SK-N-SH (cell line): ENCODE data around the gene GPR152. TPM values are rescaled to one million over a fixed set of nuclear protein-coding genes. Genes with fewer than 3 reads are reported as not detected.

Source experiments
- CTCF ChIA-PET: fragments of 300-600, 350-600 bp; formaldehyde crosslinking; extraction: SDS; loops from one replicate; lab custom pipeline; 2021; lab: Yijun Ruan, JAX
- POLR2A ChIA-PET: fragments of 350-600 bp; sonication (Branson Sonifier 250); formaldehyde crosslinking; extraction: SDS; loops from one replicate; lab custom pipeline; 2020; ENCODE audit warnings: antibody characterized with exemption, inconsistent platforms; lab: Yijun Ruan, JAX
- DNase-seq: peaks from one replicate; pipeline ENCODE4 v3.0.0; 2012
- H2AFZ ChIP-seq: fragments of 200-600 bp; sonication (generic); 2 replicates; pipeline ENCODE4 v1.8.1; 2016; ENCODE audit warnings: antibody characterized with exemption, mild to moderate bottlenecking, low read depth
- H3F3A ChIP-seq: fragments of 200-600 bp; sonication (generic); replicated peaks from 2 replicates; pipeline ENCODE3; 2016; ENCODE audit warnings: antibody characterized with exemption, mild to moderate bottlenecking; ENCODE audit not compliant: insufficient read depth
- H3K27ac ChIP-seq, 2 experiments: fragments of 200-500 bp in 1 of 2; fragments of 200-600 bp in 1 of 2; sonication (Bioruptor generic) in 1 of 2; sonication (generic), shearing (Covaris generic) in 1 of 2; 2 replicates each; pipeline versions ENCODE4 v1.5.1 to v1.6.1; 2014 to 2016; ENCODE audit warnings: low read depth in 2 of 2, inconsistent platforms in 1 of 2, low read length in 1 of 2, mild to moderate bottlenecking in 1 of 2, mixed read lengths in 1 of 2
- H3K27me3 ChIP-seq: fragments of 200-600 bp; sonication (generic), shearing (Covaris generic); 2 replicates; pipeline ENCODE4 v1.6.1; 2016; ENCODE audit warnings: mixed run types; ENCODE audit not compliant: insufficient read depth
- H3K36me3 ChIP-seq, 2 experiments: fragments of 200-500 bp in 1 of 2; fragments of 200-600 bp in 1 of 2; sonication (Bioruptor generic) in 1 of 2; sonication (generic) in 1 of 2; replicated peaks in 1 of 2; 2 replicates each; pipeline versions ENCODE3 to v1.5.1; 2014 to 2016; ENCODE audit warnings: low read length in 1 of 2, mild to moderate bottlenecking in 1 of 2; ENCODE audit not compliant: insufficient read depth in 2 of 2, control insufficient read depth in 1 of 2
- H3K4me1 ChIP-seq, 2 experiments: fragments of 200-500 bp in 1 of 2; fragments of 200-600 bp in 1 of 2; sonication (Bioruptor generic) in 1 of 2; sonication (generic), shearing (Covaris generic) in 1 of 2; 2 replicates each; pipeline versions ENCODE4 v1.5.1 to v1.6.1; 2014 to 2016; ENCODE audit warnings: low read depth in 1 of 2, low read length in 1 of 2, mixed run types in 1 of 2; ENCODE audit not compliant: insufficient read depth in 2 of 2, control insufficient read depth in 1 of 2
- H3K4me2 ChIP-seq: fragments of 200-600 bp; sonication (generic), shearing (Covaris generic); 2 replicates; pipeline ENCODE4 v1.6.1; 2017; ENCODE audit warnings: mixed run types
- H3K4me3 ChIP-seq, 2 experiments: fragments of 200-500 bp in 1 of 2; fragments of 200-600 bp in 1 of 2; sonication (Bioruptor generic) in 1 of 2; sonication (generic), shearing (Covaris generic) in 1 of 2; 2 replicates each; pipeline versions ENCODE4 v1.5.1 to v1.8.1; 2014 to 2016; ENCODE audit warnings: low read depth in 2 of 2, inconsistent platforms in 1 of 2, low read length in 1 of 2, mild to moderate bottlenecking in 1 of 2, mixed read lengths in 1 of 2, moderate library complexity in 1 of 2
- H3K79me2 ChIP-seq: fragments of 200-600 bp; sonication (generic); 2 replicates; pipeline ENCODE4 v1.8.1; 2017; ENCODE audit warnings: mild to moderate bottlenecking; ENCODE audit not compliant: insufficient read depth
- H3K9ac ChIP-seq: fragments of 200-600 bp; sonication (generic); 2 replicates; pipeline ENCODE4 v1.6.1; 2017; ENCODE audit warnings: mixed run types
- H3K9me2 ChIP-seq: fragments of 200-600 bp; sonication (generic); 2 replicates; pipeline ENCODE4 v1.6.1; 2017; ENCODE audit warnings: mixed run types
- H3K9me3 ChIP-seq: fragments of 200-600 bp; sonication (generic); 2 replicates; pipeline ENCODE4 v1.6.1; 2017; ENCODE audit warnings: mixed run types, mild to moderate bottlenecking, moderate library complexity
- H4K20me1 ChIP-seq: fragments of 200-600 bp; sonication (generic); 2 replicates; pipeline ENCODE4 v1.6.1; 2017; ENCODE audit warnings: mild to moderate bottlenecking, mixed run types; ENCODE audit not compliant: insufficient read depth
- CHD2 ChIP-seq: fragments of 150-350 bp; IDR thresholded peaks from 2 replicates; pipeline ENCODE4 v1.6.1; 2018; ENCODE audit warnings: low read length; ENCODE audit not compliant: partially characterized antibody
- EP300 ChIP-seq, 2 experiments: IDR thresholded peaks; 2 replicates each; pipeline versions ENCODE4 v1.4.0 to v1.6.1; 2012; ENCODE audit warnings: borderline replicate concordance in 1 of 2, low read depth in 1 of 2, low read length in 1 of 2
- EZH2phosphoT487 ChIP-seq: fragments of 200-600 bp; sonication (generic); IDR thresholded peaks from 2 replicates; pipeline ENCODE4 v1.6.1; 2017; ENCODE audit warnings: low read depth, mixed run types, mild to moderate bottlenecking, antibody characterized with exemption, moderate library complexity, borderline replicate concordance
- FOSL2 ChIP-seq: IDR thresholded peaks from 2 replicates; pipeline ENCODE4 v1.4.0; 2012; ENCODE audit warnings: low read depth, mild to moderate bottlenecking, moderate library complexity, borderline replicate concordance
- JUND ChIP-seq: IDR thresholded peaks from 2 replicates; pipeline ENCODE4 v1.4.0; 2012
- MXI1 ChIP-seq: IDR thresholded peaks from 2 replicates; pipeline ENCODE4 v1.6.1; 2012; ENCODE audit warnings: mild to moderate bottlenecking, low read depth, low read length, improper control_type of control experiment
- NFIC ChIP-seq: IDR thresholded peaks from 2 replicates; pipeline ENCODE4 v1.4.0; 2012; ENCODE audit warnings: borderline replicate concordance
- RCOR1 ChIP-seq: fragments of 150-350 bp; IDR thresholded peaks from 2 replicates; pipeline ENCODE4 v1.6.1; 2017; ENCODE audit warnings: antibody characterized with exemption, low read length
- RFX5 ChIP-seq: IDR thresholded peaks from 2 replicates; pipeline ENCODE4 v1.6.1; 2012; ENCODE audit warnings: mild to moderate bottlenecking, improper control_type of control experiment, low read length
- SIN3A ChIP-seq: IDR thresholded peaks from 2 replicates; pipeline ENCODE4 v1.6.1; 2012; ENCODE audit warnings: low read depth, mild to moderate bottlenecking, low read length, moderate library complexity, borderline replicate concordance
- TAF1 ChIP-seq: IDR thresholded peaks from 2 replicates; pipeline ENCODE4 v1.6.1; 2012; ENCODE audit warnings: low read depth, mild to moderate bottlenecking, low read length, moderate library complexity, borderline replicate concordance
- TCF12 ChIP-seq: IDR thresholded peaks from 2 replicates; pipeline ENCODE4 v1.4.0; 2012
- TEAD4 ChIP-seq: IDR thresholded peaks from 2 replicates; pipeline ENCODE4 v1.4.0; 2012; ENCODE audit warnings: mild to moderate bottlenecking, borderline replicate concordance; ENCODE audit not compliant: insufficient read depth
- ZBTB33 ChIP-seq: IDR thresholded peaks from 2 replicates; pipeline ENCODE4 v1.4.0; 2012; ENCODE audit warnings: low read depth, borderline replicate concordance
- WGBS: methylation state at CpG from one replicate; pipeline ENCODE4 v1.1.6; 2017; ENCODE audit warnings: low lambda C conversion rate; 5-methylcytosine and 5-hydroxymethylcytosine counted together
- polyA plus RNA-seq, 3 experiments: library from polyadenylated mRNA; depleted of rRNA; stranded (reverse); fragments of >200 nt; gene quantifications; 2 replicates each; pipeline ENCODE4 v1.2.3, GENCODE V29; 2012
- TF ChIP-seq, protein P1 (sequence below): IDR thresholded peaks from 2 replicates; pipeline ENCODE4; 2012
- TF ChIP-seq, protein P2 (sequence below): IDR thresholded peaks from 2 replicates; pipeline ENCODE4 v1.6.1; 2012; ENCODE audit warnings: mild to moderate bottlenecking, low read depth, low read length, moderate library complexity
- TF ChIP-seq, protein P3 (sequence below): fragments of 150-350 bp; IDR thresholded peaks from 2 replicates; pipeline ENCODE4 v1.6.1; 2017; ENCODE audit warnings: antibody characterized with exemption, low read length, low read depth, borderline replicate concordance

The GPR152 gene
- polyA plus RNA-seq, 1 of the 3 experiments (the other 2 are of a cell fraction), result not detected

DNA sequence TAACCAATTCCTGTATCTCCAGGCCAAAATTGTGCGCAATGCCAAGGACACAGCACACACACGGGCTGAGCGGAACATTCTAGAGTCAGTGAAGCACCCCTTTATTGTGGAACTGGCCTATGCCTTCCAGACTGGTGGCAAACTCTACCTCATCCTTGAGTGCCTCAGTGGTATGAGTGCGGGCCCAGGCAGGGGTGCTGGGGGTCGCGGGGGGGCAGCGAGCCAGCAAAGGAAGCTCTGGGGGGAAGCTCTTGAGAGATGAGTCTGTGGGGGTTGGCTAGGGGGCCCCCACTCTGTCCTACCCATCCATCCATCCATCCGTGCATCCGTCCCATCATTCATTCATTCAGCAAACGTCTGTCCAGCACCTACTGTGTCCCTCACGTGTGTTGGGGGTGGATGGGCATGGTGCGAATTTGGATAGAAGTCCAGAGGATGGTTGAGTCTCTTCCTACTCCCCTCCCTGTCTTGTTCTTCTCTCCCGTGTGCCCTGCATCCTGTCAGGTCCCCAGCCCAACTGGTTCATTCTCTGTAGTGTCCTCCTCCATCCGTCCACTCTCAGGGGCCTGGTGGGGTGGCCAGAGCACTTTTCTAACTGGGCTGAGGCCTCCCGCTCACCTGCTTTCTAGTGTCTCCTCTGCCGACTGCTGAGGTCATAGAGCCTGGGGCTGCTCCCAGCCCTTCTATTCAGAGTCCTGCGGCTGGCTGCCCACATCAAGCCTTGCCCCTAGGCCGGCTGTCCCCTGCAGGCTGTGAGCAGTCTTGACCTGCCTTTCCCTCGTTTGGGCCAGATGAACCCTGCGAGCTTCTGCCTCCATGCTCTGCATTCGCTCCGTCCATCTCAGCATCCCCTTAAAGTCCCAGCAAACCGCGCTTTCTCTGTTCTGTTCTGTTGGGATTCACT is 20.9 kb downstream of the GPR152 start:
- ChIA-PET POLR2A (interaction anchor here (0.6 to 1.1 kb wide), 2 partner anchors 10 to 13 kb away, joined by 3 read pairs; no protein-coding TSS in a partner anchor), CTCF (interaction anchor here (1.0 to 1.3 kb wide), 2 partner anchors 37 to 49 kb away, joined by 3 to 4 read pairs; no protein-coding TSS in a partner anchor)
- Histone ChIP-seq H3K9me2 (no peaks in the 10 kb centered on the region), H2AFZ (no peak overlapping the region), H3K4me1 (peaks cover 3 to 10% of the 10 kb centered on the region in 2 experiments; a peak in 1 of 4 replicates), H3K36me3 (peaks cover 3 to 31% of the 10 kb centered on the region in 2 experiments), H3K27me3 (no peaks in the 10 kb centered on the region), H3K27ac (no peak overlapping the region), H3F3A (no peaks in the 10 kb centered on the region), H4K20me1 (no peaks in the 10 kb centered on the region), H3K9ac (no peak overlapping the region), H3K9me3 (no peaks in the 10 kb centered on the region), H3K79me2 (peaks cover 28% of the 10 kb centered on the region), H3K4me3 (no peak overlapping the region), H3K4me2 (no peak overlapping the region)
- no peak for DNase-seq
- WGBS, result 94% methylated on average over 23 of the region's 24 CpGs
- TF ChIP-seq RFX5, result no peak
- no peak for TF ChIP-seq TAF1
- TF ChIP-seq NFIC, result no peak
- TF ChIP-seq TCF12, result no peak

- H3K27ac ChIP-seq, result no peak overlapping the region
- no peaks in the 10 kb centered on the region for H3K9me2 ChIP-seq
- H4K20me1 ChIP-seq, result no peaks in the 10 kb centered on the region
- H3K9ac ChIP-seq, result no peak overlapping the region
- no peaks in the 10 kb centered on the region for H3F3A ChIP-seq
- CTCF ChIA-PET, result interaction anchor here (0.8 kb wide), 1 partner anchor 16 kb away, joined by 3 read pairs; no protein-coding TSS in a partner anchor
- no peaks in the 10 kb centered on the region for H3K9me3 ChIP-seq
- H3K4me2 ChIP-seq, result peak overlapping the region; percentile 99
- POLR2A ChIA-PET, result interaction anchor here (1.8 kb wide), 1 partner anchor 8 kb away, joined by 4 read pairs; no protein-coding TSS in a partner anchor
- H3K4me3 ChIP-seq, result no peak overlapping the region
- no peaks in the 10 kb centered on the region for H3K27me3 ChIP-seq
- no peak overlapping the region for H2AFZ ChIP-seq
- peaks cover 28% of the 10 kb centered on the region for H3K79me2 ChIP-seq
- DNase-seq, result no peak
- peaks cover 3 to 29% of the 10 kb centered on the region in 2 experiments for H3K36me3 ChIP-seq
- 92% methylated on average over 11 of the region's 11 CpGs for WGBS
- peaks cover 3 to 10% of the 10 kb centered on the region in 2 experiments; a peak in 1 of 4 replicates for H3K4me1 ChIP-seq
- no peak for TF ChIP-seq EP300 (IDR thresholded peaks at IDR 0.05; ENCODE audit: borderline replicate concordance in 1 of 2, low read depth in 1 of 2, low read length in 1 of 2)
- TF ChIP-seq FOSL2, result no peak
- TF ChIP-seq SIN3A, result no peak
- TF ChIP-seq, protein P1, sequence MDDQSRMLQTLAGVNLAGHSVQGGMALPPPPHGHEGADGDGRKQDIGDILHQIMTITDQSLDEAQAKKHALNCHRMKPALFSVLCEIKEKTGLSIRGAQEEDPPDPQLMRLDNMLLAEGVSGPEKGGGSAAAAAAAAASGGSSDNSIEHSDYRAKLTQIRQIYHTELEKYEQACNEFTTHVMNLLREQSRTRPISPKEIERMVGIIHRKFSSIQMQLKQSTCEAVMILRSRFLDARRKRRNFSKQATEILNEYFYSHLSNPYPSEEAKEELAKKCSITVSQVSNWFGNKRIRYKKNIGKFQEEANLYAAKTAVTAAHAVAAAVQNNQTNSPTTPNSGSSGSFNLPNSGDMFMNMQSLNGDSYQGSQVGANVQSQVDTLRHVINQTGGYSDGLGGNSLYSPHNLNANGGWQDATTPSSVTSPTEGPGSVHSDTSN, result no peak
- TF ChIP-seq, protein P2, sequence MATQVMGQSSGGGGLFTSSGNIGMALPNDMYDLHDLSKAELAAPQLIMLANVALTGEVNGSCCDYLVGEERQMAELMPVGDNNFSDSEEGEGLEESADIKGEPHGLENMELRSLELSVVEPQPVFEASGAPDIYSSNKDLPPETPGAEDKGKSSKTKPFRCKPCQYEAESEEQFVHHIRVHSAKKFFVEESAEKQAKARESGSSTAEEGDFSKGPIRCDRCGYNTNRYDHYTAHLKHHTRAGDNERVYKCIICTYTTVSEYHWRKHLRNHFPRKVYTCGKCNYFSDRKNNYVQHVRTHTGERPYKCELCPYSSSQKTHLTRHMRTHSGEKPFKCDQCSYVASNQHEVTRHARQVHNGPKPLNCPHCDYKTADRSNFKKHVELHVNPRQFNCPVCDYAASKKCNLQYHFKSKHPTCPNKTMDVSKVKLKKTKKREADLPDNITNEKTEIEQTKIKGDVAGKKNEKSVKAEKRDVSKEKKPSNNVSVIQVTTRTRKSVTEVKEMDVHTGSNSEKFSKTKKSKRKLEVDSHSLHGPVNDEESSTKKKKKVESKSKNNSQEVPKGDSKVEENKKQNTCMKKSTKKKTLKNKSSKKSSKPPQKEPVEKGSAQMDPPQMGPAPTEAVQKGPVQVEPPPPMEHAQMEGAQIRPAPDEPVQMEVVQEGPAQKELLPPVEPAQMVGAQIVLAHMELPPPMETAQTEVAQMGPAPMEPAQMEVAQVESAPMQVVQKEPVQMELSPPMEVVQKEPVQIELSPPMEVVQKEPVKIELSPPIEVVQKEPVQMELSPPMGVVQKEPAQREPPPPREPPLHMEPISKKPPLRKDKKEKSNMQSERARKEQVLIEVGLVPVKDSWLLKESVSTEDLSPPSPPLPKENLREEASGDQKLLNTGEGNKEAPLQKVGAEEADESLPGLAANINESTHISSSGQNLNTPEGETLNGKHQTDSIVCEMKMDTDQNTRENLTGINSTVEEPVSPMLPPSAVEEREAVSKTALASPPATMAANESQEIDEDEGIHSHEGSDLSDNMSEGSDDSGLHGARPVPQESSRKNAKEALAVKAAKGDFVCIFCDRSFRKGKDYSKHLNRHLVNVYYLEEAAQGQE, result no peak
- no peak for TF ChIP-seq MXI1
- TF ChIP-seq ZBTB33, result no peak
- no peak for TF ChIP-seq CHD2
- no peak for TF ChIP-seq JUND
- TF ChIP-seq TAF1, result no peak
- no peak for TF ChIP-seq RCOR1
- no peak for TF ChIP-seq TCF12
- no peak for TF ChIP-seq EZH2phosphoT487
- TF ChIP-seq, protein P3, sequence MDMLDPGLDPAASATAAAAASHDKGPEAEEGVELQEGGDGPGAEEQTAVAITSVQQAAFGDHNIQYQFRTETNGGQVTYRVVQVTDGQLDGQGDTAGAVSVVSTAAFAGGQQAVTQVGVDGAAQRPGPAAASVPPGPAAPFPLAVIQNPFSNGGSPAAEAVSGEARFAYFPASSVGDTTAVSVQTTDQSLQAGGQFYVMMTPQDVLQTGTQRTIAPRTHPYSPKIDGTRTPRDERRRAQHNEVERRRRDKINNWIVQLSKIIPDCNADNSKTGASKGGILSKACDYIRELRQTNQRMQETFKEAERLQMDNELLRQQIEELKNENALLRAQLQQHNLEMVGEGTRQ, result no peak
- TF ChIP-seq TEAD4, result no peak
- TF ChIP-seq NFIC, result no peak
Observed at GRCh38 chr11:67429722-67430121, 22.8 kb downstream of the GPR152 start.
